Mucosa of stomach (tissue), 1 donor: ENCODE results near the gene HSD11B1.

ENCODE experiments used
- H3K27me3 ChIP-seq: one replicate; pipeline ENCODE4 v1.7.0; 2013; ENCODE audit warnings: mild to moderate bottlenecking, low read length; ENCODE audit not compliant: control insufficient read depth, insufficient read depth
- H3K36me3 ChIP-seq: one replicate; pipeline ENCODE4 v1.7.0; 2013; ENCODE audit warnings: low read length; ENCODE audit not compliant: control insufficient read depth, insufficient read depth
- H3K4me1 ChIP-seq: one replicate; pipeline ENCODE4 v1.7.0; 2013; ENCODE audit warnings: mild to moderate bottlenecking, low read length; ENCODE audit not compliant: control insufficient read depth, insufficient read depth
- H3K4me3 ChIP-seq: one replicate; pipeline ENCODE4 v1.7.0; 2013; ENCODE audit warnings: low read length
- H3K9ac ChIP-seq: one replicate; pipeline ENCODE4 v1.7.0; 2013; ENCODE audit warnings: mild to moderate bottlenecking, low read length, moderate library complexity
- H3K9me3 ChIP-seq: one replicate; pipeline ENCODE4 v1.7.0; 2013; ENCODE audit warnings: mild to moderate bottlenecking, low read length, moderate library complexity; ENCODE audit not compliant: control insufficient read depth
- donor health status: Pancreatic carcinoma.

HSD11B1 gene

DNA sequence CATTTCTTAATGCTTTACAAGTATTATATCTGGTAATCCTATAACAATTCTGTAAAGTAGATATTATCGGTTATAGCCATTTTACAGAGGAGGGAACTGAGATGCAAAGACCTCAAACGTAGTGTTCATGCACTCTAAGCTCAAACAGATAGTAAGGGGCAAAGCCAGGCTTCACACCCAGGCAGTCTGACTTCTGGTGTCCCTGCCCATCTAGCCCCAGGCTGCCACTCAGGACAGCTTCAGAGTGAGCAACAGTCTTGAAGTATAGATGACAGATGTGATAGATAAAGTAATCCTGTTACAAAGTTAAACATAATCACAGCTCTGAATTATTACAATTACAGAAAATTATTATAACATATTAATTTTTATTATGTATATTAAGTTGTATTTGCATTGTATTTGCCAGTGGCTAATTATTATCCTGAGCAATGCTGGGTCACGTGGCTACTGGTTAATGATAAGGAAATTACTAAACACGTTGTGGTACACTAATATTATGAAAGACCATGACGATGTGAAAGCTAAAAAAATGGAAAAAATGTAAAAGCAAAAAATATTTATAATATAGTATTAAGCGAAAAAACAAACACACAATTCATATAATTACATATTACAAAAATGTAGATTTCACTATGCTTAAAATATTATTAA lies 45.2 kb downstream of the HSD11B1 start:
- peaks cover 13% of the 10 kb centered on the region for H3K4me1 ChIP-seq
- H3K9me3 ChIP-seq, result no peaks in the 10 kb centered on the region
- no peak overlapping the region for H3K4me3 ChIP-seq
- no peaks in the 10 kb centered on the region for H3K27me3 ChIP-seq
- no peaks in the 10 kb centered on the region for H3K36me3 ChIP-seq
- peak overlapping the region; percentile 15 for H3K9ac ChIP-seq

DNA sequence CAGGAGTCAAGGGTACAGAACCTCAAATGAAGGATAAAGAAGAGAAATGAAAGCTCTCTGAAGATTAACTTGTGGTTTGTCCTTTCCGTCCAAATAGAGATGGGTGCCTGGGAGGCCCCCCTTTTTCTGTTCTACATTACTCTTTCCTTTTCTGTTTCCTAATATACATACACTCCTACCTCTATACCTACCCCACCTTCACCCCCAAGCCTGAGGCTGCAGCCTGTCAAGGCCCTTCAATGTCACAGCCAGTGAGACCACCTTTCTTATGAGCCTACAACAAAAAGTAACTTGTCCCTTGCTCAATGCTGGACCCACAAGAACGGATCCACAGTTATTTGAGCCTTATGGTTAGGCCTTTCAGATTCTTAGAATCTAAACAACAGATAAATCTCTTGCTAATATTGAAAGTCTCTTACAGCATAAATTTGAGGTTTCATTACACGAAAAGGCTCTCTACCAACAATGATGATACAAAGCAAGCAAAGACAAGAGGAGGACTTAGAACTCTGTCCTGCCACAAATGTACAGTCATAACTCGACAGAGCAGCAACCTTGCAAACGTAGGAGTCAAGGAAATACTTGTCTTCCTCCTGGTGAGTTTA lies 47.1 kb downstream of the HSD11B1 start:
- Histone ChIP-seq H3K9ac (no peak overlapping the region), H3K9me3 (no peaks in the 10 kb centered on the region), H3K4me1 (peaks cover 16% of the 10 kb centered on the region), H3K27me3 (no peaks in the 10 kb centered on the region), H3K4me3 (no peak overlapping the region), H3K36me3 (no peaks in the 10 kb centered on the region)

DNA sequence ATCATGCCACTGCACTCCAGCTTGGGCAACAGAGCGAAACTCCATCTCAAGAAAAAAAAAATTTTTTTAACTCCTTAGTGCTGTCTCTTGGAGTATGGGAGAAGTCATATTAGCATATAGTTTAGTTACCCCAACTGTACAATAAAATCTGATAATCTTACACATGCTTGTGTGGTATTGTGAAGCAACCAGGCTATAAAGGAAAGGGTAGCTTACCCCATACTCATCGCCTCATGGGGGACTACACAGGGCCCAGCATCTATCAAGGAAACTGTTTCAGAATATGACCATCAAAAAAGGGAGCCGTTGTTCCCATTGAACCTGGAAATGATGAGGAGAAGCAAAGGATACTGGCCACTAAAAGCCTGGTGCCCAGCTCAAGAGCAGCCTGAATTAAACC lies 48.2 kb downstream of the HSD11B1 start:
- no peaks in the 10 kb centered on the region for H3K9me3 ChIP-seq
- no peaks in the 10 kb centered on the region for H3K27me3 ChIP-seq
- H3K4me1 ChIP-seq, result peaks cover 10% of the 10 kb centered on the region
- H3K9ac ChIP-seq, result no peak overlapping the region
- H3K4me3 ChIP-seq, result no peak overlapping the region
- H3K36me3 ChIP-seq, result no peaks in the 10 kb centered on the region

DNA sequence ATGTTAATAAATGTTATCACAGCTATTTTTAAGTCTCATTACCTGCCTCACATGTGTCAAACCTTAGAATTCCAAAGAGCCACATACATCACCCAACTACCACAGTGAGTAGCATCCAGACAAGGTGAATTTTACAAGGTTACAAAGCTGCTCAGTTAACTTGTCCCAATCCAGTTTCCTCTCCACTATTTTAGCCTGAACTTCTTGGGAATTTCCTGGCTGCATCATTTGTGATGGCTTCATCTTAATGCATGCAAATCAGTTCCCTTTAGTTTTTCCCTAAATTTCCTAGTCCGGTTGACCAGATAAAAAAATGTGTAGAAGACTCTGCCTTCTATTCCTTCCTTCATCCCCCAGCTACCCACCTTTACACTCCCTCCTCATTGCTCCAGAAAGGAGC lies 50.6 kb downstream of the HSD11B1 start:
- Histone ChIP-seq H3K9me3 (no peaks in the 10 kb centered on the region), H3K4me3 (no peak overlapping the region), H3K4me1 (peaks cover 6% of the 10 kb centered on the region), H3K9ac (no peak overlapping the region), H3K27me3 (no peaks in the 10 kb centered on the region), H3K36me3 (no peaks in the 10 kb centered on the region)

DNA sequence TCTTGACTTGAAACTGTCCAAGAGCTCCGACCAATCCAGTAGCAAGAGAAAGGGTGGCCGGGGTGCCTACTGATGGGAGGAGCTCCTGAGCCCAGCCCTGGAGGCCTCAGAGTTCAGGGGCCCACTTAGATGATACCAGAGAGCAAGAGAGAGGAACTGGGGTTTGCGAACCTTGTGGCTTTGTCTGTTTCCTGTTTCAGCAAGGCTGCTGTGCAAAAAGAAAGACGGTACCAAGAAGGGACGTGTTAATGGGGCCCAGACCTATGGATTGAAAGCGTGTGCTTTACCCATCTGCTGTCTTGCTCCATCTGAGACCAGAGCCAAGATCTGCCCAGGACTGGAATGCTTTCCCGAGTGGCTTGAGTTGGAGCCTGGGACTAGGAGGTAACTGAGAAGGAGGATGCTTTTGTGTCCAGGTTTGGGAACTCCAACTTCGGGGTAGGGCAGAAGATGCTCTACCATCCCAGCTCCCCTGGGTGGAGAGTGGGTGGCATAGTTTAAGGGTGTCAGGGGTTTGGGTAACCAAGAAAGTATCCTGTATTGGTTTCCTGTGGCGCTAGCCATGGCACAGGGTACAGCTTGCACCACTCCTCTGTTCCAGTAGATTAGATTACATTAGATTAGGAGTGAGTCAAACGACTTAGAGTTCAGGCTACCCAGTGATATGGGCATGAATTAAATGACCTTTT lies 51.4 kb downstream of the HSD11B1 start, which contains the start of gene TRAF3IP3:
TRAF3IP3 (plus strand) TSS at position 128 of the 689 bp plus-strand sequence. CDS start 3,987 bp downstream, outside the sequence.
- Histone ChIP-seq H3K9me3 (no peaks in the 10 kb centered on the region), H3K4me1 (peaks cover 6% of the 10 kb centered on the region), H3K4me3 (no peak within 1 kb of the TSS), H3K36me3 (no peaks in the 10 kb centered on the region), H3K9ac (peak within 1 kb of the TSS; percentile 17), H3K27me3 (no peaks in the 10 kb centered on the region)

DNA sequence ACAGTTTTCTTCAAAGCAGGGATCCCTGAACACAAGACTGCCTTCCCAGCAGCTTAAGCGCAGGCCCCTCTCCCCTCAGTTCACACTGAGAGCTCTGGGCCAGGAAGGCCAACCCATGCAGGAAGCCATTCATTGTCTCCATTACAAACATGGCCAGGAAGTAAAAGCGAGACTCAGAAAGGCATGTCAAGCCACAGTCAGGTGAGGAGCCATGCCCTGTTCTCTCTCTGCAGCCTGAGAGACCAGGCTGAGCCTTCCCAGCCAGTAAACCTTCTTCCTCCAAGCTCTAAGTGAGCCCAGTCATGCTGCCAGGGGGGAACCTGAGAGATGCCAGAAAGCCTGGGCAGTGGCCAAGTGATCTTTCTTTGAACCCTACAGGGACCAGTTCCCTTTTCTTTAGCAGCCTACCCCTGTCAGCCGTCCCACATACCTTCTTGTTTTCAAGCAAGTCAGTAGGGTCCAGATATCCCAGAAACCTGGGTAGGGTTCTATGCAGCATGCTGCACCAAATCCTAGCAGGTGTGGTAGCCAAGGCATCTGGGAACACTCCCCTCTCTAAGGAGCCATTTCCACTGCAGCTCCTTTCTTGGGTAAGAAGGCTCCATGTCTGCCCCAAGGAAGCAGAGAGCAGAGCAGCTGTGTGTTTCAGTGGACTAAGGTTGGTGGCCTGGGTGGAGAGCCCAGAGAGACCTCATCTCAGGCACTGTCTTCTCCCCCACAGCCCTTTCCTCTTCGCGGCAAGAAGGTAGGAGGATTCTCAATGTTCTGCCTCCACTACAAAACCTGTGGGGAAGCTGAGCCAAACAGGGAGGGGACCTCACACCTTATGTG lies 52.2 kb downstream of the HSD11B1 start:
- H3K36me3 ChIP-seq, result no peaks in the 10 kb centered on the region
- H3K9ac ChIP-seq, result peak overlapping the region; percentile 17
- H3K4me1 ChIP-seq, result peaks cover 6% of the 10 kb centered on the region
- H3K27me3 ChIP-seq, result no peaks in the 10 kb centered on the region
- H3K9me3 ChIP-seq, result no peaks in the 10 kb centered on the region
- no peak overlapping the region for H3K4me3 ChIP-seq

DNA sequence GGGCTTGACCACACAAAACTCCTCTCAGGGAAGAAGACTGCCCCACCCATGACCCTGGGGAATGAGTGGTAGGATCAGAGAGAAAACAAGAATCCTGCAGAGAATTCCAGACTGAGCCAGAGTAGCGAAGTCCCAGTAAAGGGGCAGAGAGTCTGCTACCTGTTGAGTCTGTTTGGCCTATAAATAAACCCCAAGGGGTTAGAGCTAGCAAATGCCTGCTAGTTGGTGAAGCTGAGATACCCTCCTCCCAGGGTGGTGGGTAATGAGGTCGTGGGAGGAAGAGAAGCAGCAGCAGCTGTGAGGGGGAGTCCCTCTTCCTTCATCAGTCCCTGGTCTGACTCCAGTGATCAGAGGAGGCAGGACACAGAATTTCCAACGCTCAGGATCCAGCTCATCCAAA lies 53.8 kb downstream of the HSD11B1 start:
- no peaks in the 10 kb centered on the region for H3K9me3 ChIP-seq
- H3K4me1 ChIP-seq, result peaks cover 6% of the 10 kb centered on the region
- H3K27me3 ChIP-seq, result no peaks in the 10 kb centered on the region
- no peak overlapping the region for H3K9ac ChIP-seq
- no peak overlapping the region for H3K4me3 ChIP-seq
- no peaks in the 10 kb centered on the region for H3K36me3 ChIP-seq

DNA sequence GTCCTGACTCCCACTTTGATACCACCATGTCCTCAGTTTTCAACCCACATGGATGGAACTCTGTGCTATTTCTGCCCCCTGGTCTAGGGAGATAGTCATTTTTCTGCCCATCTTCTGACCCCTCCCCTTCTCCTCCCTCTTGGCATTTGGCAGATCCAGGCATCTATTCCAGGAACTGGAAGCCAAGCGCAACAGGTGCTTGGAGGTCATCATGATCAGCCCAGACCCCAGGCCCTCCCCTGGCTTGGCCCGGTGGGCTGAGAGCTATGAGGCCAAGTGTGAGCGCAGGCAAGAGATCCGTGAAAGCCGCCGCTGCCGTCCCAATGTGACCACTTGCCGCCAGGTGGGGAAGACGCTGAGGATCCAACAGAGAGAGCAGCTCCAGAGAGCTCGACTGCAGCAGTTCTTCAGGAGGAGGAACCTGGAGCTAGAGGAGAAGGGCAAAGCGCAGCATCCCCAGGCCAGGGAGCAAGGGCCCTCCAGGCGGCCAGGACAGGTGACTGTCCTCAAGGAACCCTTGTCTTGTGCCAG lies 55.2 kb downstream of the HSD11B1 start:
- H3K4me1 ChIP-seq, result peaks cover 6% of the 10 kb centered on the region
- no peaks in the 10 kb centered on the region for H3K9me3 ChIP-seq
- no peak overlapping the region for H3K4me3 ChIP-seq
- no peaks in the 10 kb centered on the region for H3K27me3 ChIP-seq
- no peaks in the 10 kb centered on the region for H3K36me3 ChIP-seq
- no peak overlapping the region for H3K9ac ChIP-seq

DNA sequence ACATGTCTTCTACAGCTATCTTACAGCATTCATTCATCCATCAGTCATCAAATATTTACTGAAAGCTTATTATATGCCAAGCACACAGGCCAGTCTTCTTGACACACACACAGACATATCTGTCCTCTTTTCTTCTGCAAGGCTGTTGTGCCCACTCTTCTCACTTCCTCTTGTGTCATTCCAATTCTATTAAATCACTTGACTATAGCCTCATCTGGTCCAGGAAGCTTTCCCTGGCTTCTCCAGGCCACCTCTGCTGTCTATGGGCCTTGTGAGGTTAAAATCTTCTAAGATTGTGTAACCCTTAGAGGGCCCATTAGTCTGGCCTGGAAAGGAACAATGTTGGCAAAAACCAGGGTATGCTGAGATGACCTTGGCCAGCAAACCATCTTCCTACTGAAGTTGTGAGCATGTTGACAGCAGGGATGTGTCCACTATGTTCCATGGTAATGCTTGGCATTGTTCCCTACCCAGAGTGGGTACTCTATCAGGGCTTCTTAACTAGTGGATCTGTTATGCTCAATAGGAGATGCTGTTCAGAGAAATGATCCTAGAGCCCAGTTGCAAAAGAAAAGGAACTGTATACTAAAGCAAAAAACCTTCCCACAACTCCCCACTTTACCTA lies 56.5 kb downstream of the HSD11B1 start:
- H3K9ac ChIP-seq, result no peak overlapping the region
- no peaks in the 10 kb centered on the region for H3K9me3 ChIP-seq
- H3K4me1 ChIP-seq, result peaks cover 6% of the 10 kb centered on the region
- no peaks in the 10 kb centered on the region for H3K27me3 ChIP-seq
- H3K4me3 ChIP-seq, result no peak overlapping the region
- no peaks in the 10 kb centered on the region for H3K36me3 ChIP-seq

DNA sequence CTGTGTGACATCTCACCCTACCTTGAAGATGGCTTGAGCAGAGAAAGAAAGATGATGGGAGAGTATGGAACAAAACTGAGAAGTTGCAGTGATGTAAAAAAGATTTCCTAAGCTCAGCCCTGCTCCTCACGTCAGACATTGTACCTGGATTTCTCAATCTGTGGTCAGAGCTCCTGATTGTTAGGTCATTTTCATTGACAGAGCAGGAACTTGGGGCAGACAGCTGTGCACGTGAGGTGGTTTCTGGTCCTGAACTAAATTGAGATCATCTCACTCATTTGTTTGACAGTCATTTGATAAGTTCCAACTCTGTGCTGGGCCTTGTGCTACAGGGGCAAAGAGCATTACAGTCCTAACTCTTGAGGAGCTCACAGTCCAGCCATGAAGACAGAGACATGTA lies 61.4 kb downstream of the HSD11B1 start:
- Histone ChIP-seq H3K4me1 (peaks cover 9% of the 10 kb centered on the region), H3K36me3 (no peaks in the 10 kb centered on the region), H3K4me3 (no peak overlapping the region), H3K27me3 (no peaks in the 10 kb centered on the region), H3K9ac (no peak overlapping the region), H3K9me3 (no peaks in the 10 kb centered on the region)

DNA sequence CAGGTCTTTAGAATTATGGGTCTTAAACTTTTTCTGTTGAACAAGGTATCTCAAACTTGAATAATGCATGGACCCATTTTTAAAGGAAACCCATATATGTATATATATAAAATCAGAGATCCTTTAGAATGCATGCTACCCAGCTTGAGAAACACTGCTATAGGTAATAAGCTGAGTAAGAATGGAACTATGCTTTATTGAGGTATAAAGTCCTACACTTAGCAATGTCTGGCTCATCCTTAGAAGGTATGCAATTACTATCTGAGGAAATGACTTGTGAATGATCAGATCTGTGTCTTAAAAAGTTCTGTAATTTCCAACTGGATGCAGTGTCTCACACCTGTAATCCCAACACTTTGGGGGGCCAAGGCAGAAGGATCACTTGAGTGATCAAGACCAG lies 62.5 kb downstream of the HSD11B1 start:
- Histone ChIP-seq H3K9me3 (no peaks in the 10 kb centered on the region), H3K36me3 (no peaks in the 10 kb centered on the region), H3K4me1 (peaks cover 9% of the 10 kb centered on the region), H3K27me3 (no peaks in the 10 kb centered on the region), H3K9ac (no peak overlapping the region), H3K4me3 (no peak overlapping the region)
